DOHH2 (cell line): ENCODE data around the gene ASPM.

Experiments used
- H3F3A ChIP-seq: fragments of 200-600 bp; sonication (generic), shearing (Covaris generic); 2 replicates; pipeline ENCODE4 v1.6.0; 2016; ENCODE audit warnings: antibody characterized with exemption, mild to moderate bottlenecking; ENCODE audit not compliant: control insufficient read depth, insufficient read depth
- H3K27ac ChIP-seq: fragments of 200-600 bp; sonication (generic); 2 replicates; pipeline ENCODE4 v1.5.1; 2014; ENCODE audit warnings: low read depth, mild to moderate bottlenecking, low read length, moderate library complexity
- H3K27me3 ChIP-seq: fragments of 200-600 bp; sonication (generic); 2 replicates; pipeline ENCODE4 v1.6.1; 2014; ENCODE audit warnings: mild to moderate bottlenecking, low read length, mixed read lengths; ENCODE audit not compliant: control insufficient read depth
- H3K36me3 ChIP-seq: fragments of 200-600 bp; sonication (generic); 2 replicates; pipeline ENCODE4 v1.6.1; 2014; ENCODE audit warnings: mild to moderate bottlenecking, low read length, moderate library complexity, mixed read lengths; ENCODE audit not compliant: control insufficient read depth
- H3K4me1 ChIP-seq: fragments of 200-600 bp; sonication (generic); 2 replicates; pipeline ENCODE4 v1.6.1; 2014; ENCODE audit warnings: mild to moderate bottlenecking, low read length, mixed read lengths; ENCODE audit not compliant: control insufficient read depth
- H3K4me2 ChIP-seq: fragments of 200-600 bp; sonication (generic); 2 replicates; pipeline ENCODE4 v1.6.0; 2014; ENCODE audit warnings: mild to moderate bottlenecking, low read length, moderate library complexity
- H3K4me3 ChIP-seq: fragments of 200-600 bp; sonication (generic); 2 replicates; pipeline ENCODE4 v1.5.1; 2014; ENCODE audit warnings: mild to moderate bottlenecking, low read length, mixed read lengths
- H3K79me2 ChIP-seq: fragments of 200-600 bp; sonication (generic); 2 replicates; pipeline ENCODE4 v1.6.1; 2014; ENCODE audit warnings: mild to moderate bottlenecking, low read length, mixed read lengths; ENCODE audit not compliant: control insufficient read depth
- H3K9me2 ChIP-seq: fragments of 200-600 bp; sonication (generic); replicated peaks from 2 replicates; pipeline ENCODE4 v1.6.1; 2014; ENCODE audit warnings: mild to moderate bottlenecking, low read length, mixed read lengths; ENCODE audit not compliant: control insufficient read depth
- H3K9me3 ChIP-seq: fragments of 200-600 bp; sonication (generic); 2 replicates; pipeline ENCODE4 v1.6.1; 2014; ENCODE audit warnings: antibody characterized with exemption, low read length, mixed read lengths; ENCODE audit not compliant: control insufficient read depth, insufficient read depth
- H4K20me1 ChIP-seq: fragments of 200-600 bp; sonication (generic); 2 replicates; pipeline ENCODE4 v1.6.0; 2014; ENCODE audit warnings: low read depth, mild to moderate bottlenecking, antibody characterized with exemption, low read length, moderate library complexity; ENCODE audit not compliant: control insufficient read depth, insufficient read depth
- EZH2phosphoT487 ChIP-seq: fragments of 200-600 bp; sonication (generic); IDR thresholded peaks from 2 replicates; pipeline ENCODE4 v1.6.1; 2017; ENCODE audit warnings: borderline replicate concordance, mild to moderate bottlenecking, antibody characterized with exemption, low read length, moderate library complexity, mixed read lengths
- TF ChIP-seq, protein P1 (sequence below): fragments of 200-600 bp; sonication (generic); IDR thresholded peaks from one replicate; pipeline ENCODE4 v1.5.1; 2014; ENCODE audit warnings: antibody characterized with exemption, mild to moderate bottlenecking, low read depth, low read length; ENCODE audit not compliant: poor library complexity, severe bottlenecking

ASPM gene

DNA sequence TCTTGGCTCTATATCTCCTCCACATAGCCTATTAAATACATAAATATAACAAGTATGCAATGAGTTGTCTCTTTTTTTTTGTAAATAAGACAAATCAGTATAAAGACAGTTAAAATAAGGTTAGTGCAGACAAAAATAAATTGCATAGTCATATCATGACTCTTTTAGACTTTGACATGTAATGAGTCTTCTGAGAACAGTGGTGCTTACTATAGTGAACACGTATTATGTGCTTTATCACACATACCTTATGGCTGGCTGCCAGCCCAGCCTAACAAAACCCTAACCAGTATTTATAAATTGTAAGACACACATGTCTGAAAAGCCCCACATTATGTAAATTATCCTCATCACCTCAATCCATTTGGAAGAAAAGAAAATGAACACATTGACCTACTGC, 50.3 kb downstream of the ASPM start:
- no peaks in the 10 kb centered on the region for H4K20me1 ChIP-seq
- no peaks in the 10 kb centered on the region for H3K9me2 ChIP-seq
- H3K4me1 ChIP-seq: no peaks in the 10 kb centered on the region
- H3K27ac ChIP-seq: no peak overlapping the region
- H3K4me2 ChIP-seq: no peak overlapping the region
- H3K36me3 ChIP-seq: peaks cover 55% of the 10 kb centered on the region
- H3K79me2 ChIP-seq: no peaks in the 10 kb centered on the region
- TF ChIP-seq EZH2phosphoT487: no peak
- TF ChIP-seq, protein P1, sequence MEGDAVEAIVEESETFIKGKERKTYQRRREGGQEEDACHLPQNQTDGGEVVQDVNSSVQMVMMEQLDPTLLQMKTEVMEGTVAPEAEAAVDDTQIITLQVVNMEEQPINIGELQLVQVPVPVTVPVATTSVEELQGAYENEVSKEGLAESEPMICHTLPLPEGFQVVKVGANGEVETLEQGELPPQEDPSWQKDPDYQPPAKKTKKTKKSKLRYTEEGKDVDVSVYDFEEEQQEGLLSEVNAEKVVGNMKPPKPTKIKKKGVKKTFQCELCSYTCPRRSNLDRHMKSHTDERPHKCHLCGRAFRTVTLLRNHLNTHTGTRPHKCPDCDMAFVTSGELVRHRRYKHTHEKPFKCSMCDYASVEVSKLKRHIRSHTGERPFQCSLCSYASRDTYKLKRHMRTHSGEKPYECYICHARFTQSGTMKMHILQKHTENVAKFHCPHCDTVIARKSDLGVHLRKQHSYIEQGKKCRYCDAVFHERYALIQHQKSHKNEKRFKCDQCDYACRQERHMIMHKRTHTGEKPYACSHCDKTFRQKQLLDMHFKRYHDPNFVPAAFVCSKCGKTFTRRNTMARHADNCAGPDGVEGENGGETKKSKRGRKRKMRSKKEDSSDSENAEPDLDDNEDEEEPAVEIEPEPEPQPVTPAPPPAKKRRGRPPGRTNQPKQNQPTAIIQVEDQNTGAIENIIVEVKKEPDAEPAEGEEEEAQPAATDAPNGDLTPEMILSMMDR: no peak
- no peak overlapping the region for H3K4me3 ChIP-seq
- H3F3A ChIP-seq: no peaks in the 10 kb centered on the region
- no peaks in the 10 kb centered on the region for H3K9me3 ChIP-seq
- no peaks in the 10 kb centered on the region for H3K27me3 ChIP-seq

DNA sequence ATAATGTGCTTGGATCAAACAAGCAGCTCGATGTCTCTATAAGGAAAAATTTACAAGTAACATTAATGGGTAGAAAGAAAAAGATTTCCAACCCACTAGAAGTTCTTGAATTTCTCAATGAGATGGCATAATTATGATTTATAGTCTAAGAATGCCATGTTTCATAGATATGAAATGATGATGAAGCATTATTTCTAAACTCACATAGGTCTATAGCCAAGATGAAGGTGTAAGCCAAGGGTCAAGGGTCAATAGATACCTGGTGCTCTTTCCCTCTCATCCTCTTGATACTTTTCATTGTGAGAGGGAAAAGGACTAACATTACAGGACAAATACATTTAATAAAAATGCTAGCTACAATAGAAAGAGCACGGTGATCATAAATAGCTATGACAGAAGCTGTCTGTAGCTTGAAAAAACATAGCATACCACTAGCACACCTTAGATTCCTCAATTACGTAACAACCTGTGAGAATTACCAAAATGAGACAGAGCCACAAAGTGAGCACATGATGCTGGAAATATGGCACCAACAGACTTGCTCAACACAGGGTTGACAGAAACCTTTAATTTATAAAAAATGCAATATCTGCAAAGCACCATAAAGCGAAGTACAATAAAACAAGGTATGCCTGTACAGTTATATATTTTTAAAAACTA, 53.1 kb downstream of the ASPM start:
- peaks cover 65% of the 10 kb centered on the region for H3K36me3 ChIP-seq

DNA sequence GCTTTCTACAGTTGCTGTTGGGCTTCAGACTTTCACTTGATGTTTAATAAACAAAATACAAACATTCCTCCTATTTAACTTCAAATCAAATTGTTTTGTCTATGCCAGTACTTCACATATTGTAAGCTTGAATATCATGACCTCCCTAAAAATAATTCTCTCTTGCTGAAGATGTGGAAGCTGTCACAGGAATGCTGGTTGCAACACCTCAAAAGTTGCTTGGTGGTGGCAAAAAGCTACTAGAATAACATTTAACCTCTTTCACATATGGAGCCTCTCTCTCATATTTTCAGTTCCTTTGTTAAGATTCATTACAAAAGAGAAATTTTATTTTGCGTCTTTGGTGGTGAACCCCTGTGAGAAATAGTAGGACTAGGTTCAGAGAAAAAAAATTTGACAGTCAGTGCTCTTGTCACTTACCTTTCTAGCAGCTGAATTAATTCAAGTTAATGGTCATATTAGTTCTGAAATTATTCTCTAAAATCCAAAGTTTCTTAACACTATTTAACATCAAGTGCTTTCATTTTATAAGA, 53.9 kb downstream of the ASPM start:
- Histone ChIP-seq H3K4me2 (no peak overlapping the region), H3K9me3 (no peaks in the 10 kb centered on the region), H3K4me1 (no peaks in the 10 kb centered on the region), H3K4me3 (no peak overlapping the region), H3K27ac (no peak overlapping the region), H3K79me2 (no peaks in the 10 kb centered on the region), H3K9me2 (no peaks in the 10 kb centered on the region), H3K36me3 (peaks cover 73% of the 10 kb centered on the region), H3F3A (no peaks in the 10 kb centered on the region), H4K20me1 (no peaks in the 10 kb centered on the region), H3K27me3 (no peaks in the 10 kb centered on the region)
- TF ChIP-seq, protein P1: no peak
- TF ChIP-seq EZH2phosphoT487: no peak

More for the DNA sequence above, 53.1 kb downstream of the ASPM start:
- H3K4me1 ChIP-seq: no peaks in the 10 kb centered on the region
- no peaks in the 10 kb centered on the region for H4K20me1 ChIP-seq
- no peak overlapping the region for H3K27ac ChIP-seq
- no peaks in the 10 kb centered on the region for H3K9me2 ChIP-seq
- TF ChIP-seq, protein P1: no peak
- TF ChIP-seq EZH2phosphoT487: no peak
- H3F3A ChIP-seq: no peaks in the 10 kb centered on the region
- no peaks in the 10 kb centered on the region for H3K9me3 ChIP-seq
- no peaks in the 10 kb centered on the region for H3K27me3 ChIP-seq
- H3K4me3 ChIP-seq: no peak overlapping the region
- H3K79me2 ChIP-seq: no peaks in the 10 kb centered on the region
- no peak overlapping the region for H3K4me2 ChIP-seq
